ENCODE results near the gene ARPC5L. TPM values are rescaled to one million over a fixed set of nuclear protein-coding genes. Genes with fewer than 3 reads are reported as not detected.

ARPC5L gene
- total and polyA plus RNA-seq, 2 of the 13 experiments (the other 11 are each of a cell fraction or from before 2014, with no cell fraction given): 29.9 to 33.8 TPM

- TF ChIP-seq SMARCE1 (IDR thresholded peaks at IDR 0.05; ENCODE audit: borderline replicate concordance): no peak
- TF ChIP-seq ZFAT (CRISPR knock-in tag; conservative IDR thresholded peaks at IDR 0.05): no peak
- TF ChIP-seq KLF11 (CRISPR knock-in tag; IDR thresholded peaks at IDR 0.05): peak; percentile 41; the same call in 1 of the 2 replicates
- no peak for TF ChIP-seq ZNF317 (CRISPR knock-in tag; IDR thresholded peaks at IDR 0.05)
- TF ChIP-seq MTERF4 (CRISPR knock-in tag; IDR thresholded peaks at IDR 0.05): peak; percentile 49; the same call in 1 of the 2 replicates
- peak; percentile 22; the same call in 1 of the 2 replicates for TF ChIP-seq GATAD1 (CRISPR knock-in tag; IDR thresholded peaks at IDR 0.05)
- no peak for TF ChIP-seq CC2D1A (CRISPR knock-in tag; IDR thresholded peaks at IDR 0.05)
- TF ChIP-seq ZNF513 (CRISPR knock-in tag; conservative IDR thresholded peaks at IDR 0.05): no peak
- TF ChIP-seq MED1 (CRISPR knock-in tag; IDR thresholded peaks at IDR 0.05): peak; percentile 71
- TF ChIP-seq PHF21A (CRISPR knock-in tag; IDR thresholded peaks at IDR 0.05): no peak
- TF ChIP-seq ZNF143 (CRISPR knock-in tag; IDR thresholded peaks at IDR 0.05): no peak
- TF ChIP-seq ZNF660 (CRISPR knock-in tag; IDR thresholded peaks at IDR 0.05; ENCODE audit: borderline replicate concordance, low read depth): no peak
- no peak for TF ChIP-seq ZNF329 (CRISPR knock-in tag; IDR thresholded peaks at IDR 0.05; ENCODE audit: low read depth)
- 0 out of 4 replicates have a peak, but pooled peaks of 1 of the 2 experiments have one; percentile 1 for TF ChIP-seq MAFK (conservative IDR thresholded peaks at IDR 0.05 in 1 of 2, IDR thresholded peaks at IDR 0.05 in 1 of 2; ENCODE audit: low read length in 2 of 2)
- TF ChIP-seq HMGA1 (CRISPR knock-in tag; conservative IDR thresholded peaks at IDR 0.05): no peak
- peak; percentile 98 for TF ChIP-seq ARID3A (IDR thresholded peaks at IDR 0.05; ENCODE audit: low read depth, low read length)
- no peak for TF ChIP-seq ZNF205 (CRISPR knock-in tag; IDR thresholded peaks at IDR 0.05)
- no peak for TF ChIP-seq ZHX1 (CRISPR knock-in tag; IDR thresholded peaks at IDR 0.05; ENCODE audit: low read depth)
- peak; percentile 11; the same call in 1 of the 2 replicates for TF ChIP-seq SMYD3 (CRISPR knock-in tag; IDR thresholded peaks at IDR 0.05)
- TF ChIP-seq HMG20A (CRISPR knock-in tag; IDR thresholded peaks at IDR 0.05; ENCODE audit: borderline replicate concordance): no peak
- peak; percentile 28; the same call in 1 of the 2 replicates for TF ChIP-seq HOXA3 (CRISPR knock-in tag; IDR thresholded peaks at IDR 0.05)
These were observed 35.9 kb downstream of the ARPC5L start (continued) for GRCh38 chr9:124897570-124898460.
